HG02852 (cell line): ENCODE data around the gene PLA2G15.
A peak's percentile ranks its signal among the peaks of the same experiment; 100 is the strongest.

Experiments used
- ATAC-seq: cut with Tn5 transposase; IDR thresholded peaks from one replicate; pipeline ENCODE4 v1.9.1; 2021; ENCODE audit warnings: mild to moderate bottlenecking, moderate library complexity; ENCODE audit not compliant: unreplicated experiment

PLA2G15 gene

GRCh38 chr16:68249371-68249770, 4.2 kb downstream of the PLA2G15 start:
- no peak for ATAC-seq

- ATAC-seq, result no peak
Observed at GRCh38 chr16:68250951-68251350, 5.8 kb downstream of the PLA2G15 start.

DNA sequence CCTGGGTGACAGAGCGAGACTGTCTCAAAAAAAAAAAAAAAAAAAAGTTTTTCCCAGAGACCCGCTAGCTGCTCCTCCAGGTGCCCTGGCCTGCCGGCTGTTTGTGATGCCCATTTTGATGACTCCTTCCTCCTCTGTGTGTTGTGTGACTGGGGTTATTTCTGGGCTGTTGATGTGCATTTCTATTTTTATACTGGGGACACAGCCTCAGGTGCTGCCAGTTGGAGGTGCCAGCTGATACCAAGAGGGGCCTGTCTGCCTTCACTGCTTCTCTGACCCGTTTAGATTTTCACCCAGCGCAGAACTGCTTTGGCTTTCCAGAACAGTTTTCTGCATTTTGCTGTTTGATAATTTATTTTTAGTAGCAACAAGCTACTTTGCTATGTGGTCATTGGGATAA, 6.7 kb downstream of the PLA2G15 start:
- ATAC-seq, result no peak

DNA sequence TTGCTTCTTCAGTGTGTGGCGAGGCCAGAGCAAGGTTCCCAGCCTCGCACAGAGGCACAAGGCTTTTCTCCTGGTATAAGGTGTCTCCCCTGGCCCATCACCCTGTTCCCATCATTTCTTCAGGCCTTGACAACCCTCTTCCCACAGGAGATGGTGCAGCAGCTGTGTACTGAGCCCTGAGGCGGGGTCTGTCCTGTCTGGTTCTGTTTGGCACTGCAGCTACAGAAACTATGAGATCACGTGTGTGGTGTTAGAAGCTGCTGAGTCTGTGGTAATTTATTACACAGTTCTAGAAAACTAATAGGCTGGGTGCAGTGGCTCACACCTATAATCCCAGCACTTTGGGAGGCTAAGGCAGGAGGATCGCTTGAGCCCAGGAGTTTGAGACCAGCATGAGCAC, 7.2 kb downstream of the PLA2G15 start:
- no peak for ATAC-seq

DNA sequence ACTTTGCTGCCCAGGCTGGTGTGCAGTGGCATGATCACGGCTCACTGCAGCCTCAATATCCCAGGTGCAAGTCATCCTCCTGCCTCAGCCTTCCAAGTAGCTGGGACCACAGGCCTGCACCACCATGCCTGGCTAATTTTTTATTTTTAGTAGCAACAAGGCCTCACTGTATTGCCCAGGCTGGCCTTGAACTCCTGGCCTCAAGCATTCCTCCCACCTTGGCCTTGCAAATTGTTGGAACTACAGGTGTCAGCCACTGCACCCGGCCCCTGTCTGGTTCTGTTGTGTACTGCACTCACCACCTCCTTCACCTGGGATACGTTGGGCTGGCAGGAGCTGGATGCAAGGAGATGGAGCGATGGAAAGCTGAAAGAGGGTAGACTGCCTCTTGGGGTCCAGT, 8.5 kb downstream of the PLA2G15 start:
- ATAC-seq, result no peak

DNA sequence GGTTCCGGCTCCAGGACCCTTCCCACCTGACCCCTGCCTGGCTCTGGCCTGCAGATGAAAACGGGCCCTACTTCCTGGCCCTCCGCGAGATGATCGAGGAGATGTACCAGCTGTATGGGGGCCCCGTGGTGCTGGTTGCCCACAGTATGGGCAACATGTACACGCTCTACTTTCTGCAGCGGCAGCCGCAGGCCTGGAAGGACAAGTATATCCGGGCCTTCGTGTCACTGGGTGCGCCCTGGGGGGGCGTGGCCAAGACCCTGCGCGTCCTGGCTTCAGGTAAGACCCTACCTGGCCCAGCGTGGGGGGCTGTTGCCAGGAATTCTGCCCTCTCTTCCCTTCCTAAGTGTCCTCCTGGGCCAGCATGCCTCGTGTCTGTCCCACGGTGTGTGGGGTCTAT, 10.5 kb downstream of the PLA2G15 start:
- no peak for ATAC-seq

- ATAC-seq, result peak; percentile 69
Observed at GRCh38 chr16:68257251-68257905, 12.2 kb downstream of the PLA2G15 start.

DNA sequence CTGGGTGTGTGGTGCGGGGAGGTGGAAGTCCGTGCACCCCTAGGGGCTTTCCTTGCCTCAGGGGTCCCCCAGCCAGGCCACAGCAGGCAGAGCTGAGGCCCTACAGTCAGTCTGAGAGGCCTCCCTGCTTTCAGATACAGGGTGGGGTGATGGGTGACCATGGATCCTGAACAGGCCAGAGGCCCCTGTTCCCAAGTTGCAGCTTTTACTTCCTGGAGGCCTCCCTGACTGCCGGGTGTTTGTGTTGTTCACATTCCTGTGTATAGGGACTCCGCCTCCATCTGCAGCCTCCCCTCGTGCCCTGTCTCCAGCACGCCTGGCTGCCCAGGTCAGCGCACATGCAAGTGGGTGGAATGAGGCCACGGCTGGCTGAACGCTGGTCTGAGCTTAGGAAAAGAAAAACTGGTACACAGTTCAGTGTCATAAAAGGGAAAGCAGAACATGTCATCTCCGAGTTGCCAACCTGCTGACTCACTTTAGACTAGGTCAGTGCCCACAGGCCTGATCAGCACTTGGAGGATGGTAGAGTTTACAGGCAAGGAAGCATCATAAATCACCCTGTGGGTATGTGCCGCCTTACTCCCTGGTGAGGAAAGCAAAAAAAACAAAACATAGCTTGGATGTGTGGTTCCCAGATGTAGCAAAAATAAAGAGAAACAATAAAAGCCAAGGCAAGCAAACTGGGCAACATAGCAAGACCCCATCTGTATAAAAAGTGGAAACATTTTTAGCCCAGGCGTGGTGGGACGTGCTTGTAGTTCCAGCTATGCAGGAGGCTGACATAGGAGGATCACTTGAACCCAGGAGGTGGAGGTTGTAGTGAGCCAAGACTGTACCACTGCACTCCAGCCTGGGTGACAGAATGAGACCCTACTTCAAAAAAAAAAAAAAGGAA, 13.0 kb downstream of the PLA2G15 start:
- ATAC-seq, result no peak

DNA sequence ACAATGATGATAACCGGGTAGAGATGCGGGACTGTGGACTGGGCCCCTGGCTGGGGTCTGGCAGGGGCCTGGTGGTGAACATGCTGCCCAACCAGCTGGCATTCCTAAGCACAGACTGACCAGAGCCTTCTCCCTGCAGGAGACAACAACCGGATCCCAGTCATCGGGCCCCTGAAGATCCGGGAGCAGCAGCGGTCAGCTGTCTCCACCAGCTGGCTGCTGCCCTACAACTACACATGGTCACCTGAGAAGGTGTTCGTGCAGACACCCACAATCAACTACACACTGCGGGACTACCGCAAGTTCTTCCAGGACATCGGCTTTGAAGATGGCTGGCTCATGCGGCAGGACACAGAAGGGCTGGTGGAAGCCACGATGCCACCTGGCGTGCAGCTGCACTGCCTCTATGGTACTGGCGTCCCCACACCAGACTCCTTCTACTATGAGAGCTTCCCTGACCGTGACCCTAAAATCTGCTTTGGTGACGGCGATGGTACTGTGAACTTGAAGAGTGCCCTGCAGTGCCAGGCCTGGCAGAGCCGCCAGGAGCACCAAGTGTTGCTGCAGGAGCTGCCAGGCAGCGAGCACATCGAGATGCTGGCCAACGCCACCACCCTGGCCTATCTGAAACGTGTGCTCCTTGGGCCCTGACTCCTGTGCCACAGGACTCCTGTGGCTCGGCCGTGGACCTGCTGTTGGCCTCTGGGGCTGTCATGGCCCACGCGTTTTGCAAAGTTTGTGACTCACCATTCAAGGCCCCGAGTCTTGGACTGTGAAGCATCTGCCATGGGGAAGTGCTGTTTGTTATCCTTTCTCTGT, 14.0 kb downstream of the PLA2G15 start:
- ATAC-seq, result no peak

DNA sequence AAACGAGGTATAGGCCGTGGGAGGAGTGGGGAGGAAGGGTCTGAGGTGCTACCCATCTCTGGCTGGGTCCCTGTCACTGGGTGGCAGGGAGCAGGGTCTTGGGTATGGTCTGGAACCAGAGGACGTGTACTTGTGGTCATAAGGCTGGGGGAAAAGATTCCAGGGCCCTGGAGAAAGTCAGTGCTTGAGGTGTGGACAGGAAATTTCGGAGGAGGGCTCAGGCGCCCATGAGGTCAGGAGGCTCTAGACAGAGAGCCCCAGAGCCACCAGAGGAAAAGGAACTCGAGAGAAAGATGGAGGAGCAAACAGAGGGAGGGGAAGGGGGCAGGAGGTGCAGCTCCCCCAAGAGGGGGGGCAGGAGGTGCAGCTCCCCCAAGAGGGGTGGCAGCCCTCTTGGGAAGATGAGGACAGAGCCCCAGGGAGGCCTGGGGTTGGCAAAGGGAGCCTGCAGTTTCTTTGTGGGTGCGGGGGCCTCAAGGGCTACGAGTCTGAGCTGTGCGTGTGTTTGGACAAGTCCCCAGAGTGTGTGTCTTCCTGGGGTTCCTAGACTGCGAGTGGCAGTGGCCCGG, 18.5 kb downstream of the PLA2G15 start:
- ATAC-seq, result peak; percentile 5

GRCh38 chr16:68264128-68265077, 19.2 kb downstream of the PLA2G15 start, which contains the start of gene SLC7A6:
SLC7A6 (plus strand) TSS chr16:68264526; CDS start chr16:68274727, 10,201 bp downstream.
- ATAC-seq, result peak; percentile 69

- no peak for ATAC-seq
Observed at GRCh38 chr16:68265078-68265920, 20.1 kb downstream of the PLA2G15 start.

DNA sequence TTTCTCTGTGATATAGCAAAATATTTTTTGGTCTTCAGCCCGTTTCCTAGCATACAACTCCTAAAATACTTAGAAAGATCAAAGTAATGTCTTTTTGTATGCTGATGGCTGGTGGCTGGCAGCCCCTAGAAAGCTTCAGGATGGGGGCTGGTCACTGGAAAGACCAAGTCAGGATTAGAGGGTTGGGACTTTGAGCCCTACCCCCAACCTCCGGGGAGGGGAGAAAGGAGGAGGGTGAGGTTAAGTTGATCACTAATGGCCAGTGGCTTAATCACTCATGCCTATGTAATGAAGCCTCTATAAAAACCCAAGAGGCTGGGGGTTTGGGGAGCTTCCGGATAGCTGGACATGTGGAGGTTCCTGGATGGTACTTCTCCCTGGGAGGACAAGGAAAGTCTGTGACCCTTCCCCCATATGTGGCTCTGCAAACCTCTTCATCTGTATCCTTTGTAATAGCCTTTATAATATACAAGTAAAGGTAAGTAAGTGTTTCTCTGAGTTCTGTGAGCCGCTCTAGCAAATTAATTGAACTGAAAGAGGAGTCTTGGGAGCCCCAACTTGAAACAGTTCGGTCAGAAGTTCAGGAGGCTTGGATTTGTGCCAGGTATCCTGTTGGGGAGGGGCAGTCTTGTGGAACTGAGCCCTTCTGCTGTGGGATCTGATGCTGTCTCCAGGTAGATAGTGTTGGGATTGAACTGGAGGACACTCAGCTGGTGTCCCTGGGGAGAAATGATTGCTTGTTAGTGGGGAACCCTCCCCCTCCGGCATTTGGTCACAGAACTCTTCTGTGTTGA, 22.6 kb downstream of the PLA2G15 start:
- ATAC-seq, result no peak

DNA sequence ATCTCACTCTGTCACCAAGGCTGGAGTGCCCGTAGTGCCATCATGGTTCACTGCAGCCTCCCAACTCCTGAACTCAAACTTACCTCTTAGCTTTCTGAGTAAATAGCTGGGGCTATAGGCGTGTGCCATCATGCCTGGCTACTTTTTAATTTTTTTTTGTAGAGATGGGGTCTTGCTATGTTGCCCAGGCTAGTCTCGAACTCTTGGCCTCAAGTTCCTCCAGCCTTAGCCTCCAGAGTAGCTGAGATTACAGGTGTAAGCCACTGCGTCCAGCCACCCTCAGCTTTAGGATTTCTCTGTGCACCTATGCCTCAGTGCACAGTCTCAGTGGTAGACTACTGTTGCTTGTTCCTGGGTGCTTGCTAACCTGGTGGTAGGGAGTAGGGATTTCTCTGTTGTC, 24.6 kb downstream of the PLA2G15 start:
- no peak for ATAC-seq

DNA sequence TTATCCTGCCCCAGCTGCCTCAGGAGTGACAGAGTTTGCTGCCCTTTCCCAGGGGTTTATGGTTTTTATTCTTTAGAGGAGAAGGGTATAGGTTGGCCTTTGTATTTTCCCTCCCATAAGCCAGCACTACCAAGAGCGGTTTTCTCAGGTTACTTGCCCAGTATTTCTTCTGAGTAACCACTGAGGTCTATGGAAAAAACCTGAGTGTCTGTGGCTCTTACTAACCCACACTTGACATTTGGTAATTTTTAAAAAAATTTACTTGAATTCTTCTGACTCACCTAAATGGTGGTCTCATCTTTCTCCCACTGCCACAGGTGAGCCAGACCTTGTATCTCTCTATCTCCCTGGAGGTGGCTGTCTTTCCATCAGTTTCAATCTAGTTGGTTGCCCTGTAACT, 25.2 kb downstream of the PLA2G15 start:
- ATAC-seq, result no peak

GRCh38 chr16:68272507-68273209, 27.5 kb downstream of the PLA2G15 start:
- no peak for ATAC-seq

- no peak for ATAC-seq
Observed at GRCh38 chr16:68273459-68273858, 28.3 kb downstream of the PLA2G15 start.

DNA sequence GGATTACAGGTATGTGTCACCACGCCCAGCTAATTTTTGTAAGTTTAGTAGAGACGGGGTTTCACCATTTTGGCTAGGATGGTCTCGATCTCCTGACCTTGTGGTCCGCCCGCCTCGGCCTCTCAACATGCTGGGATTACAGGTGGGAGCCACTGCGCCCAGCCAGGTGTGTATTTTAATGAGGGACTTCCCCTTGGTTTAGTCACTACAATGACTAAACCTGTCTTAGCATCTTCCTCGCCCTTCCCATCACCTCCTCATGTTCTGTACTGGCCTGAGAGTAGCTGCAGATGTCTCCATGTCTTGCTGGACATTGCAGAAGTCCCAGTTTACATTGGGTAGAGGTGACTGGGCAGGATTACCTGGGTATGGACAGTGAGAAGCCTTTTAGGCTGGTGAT, 28.7 kb downstream of the PLA2G15 start:
- no peak for ATAC-seq
